Effector CD8-positive, alpha-beta T cell (primary cell): ENCODE data around the gene SIGLEC1.

Source experiments
- DNase-seq: peaks from one replicate; lab custom pipeline; 2025; lab: John Stamatoyannopoulos, UW

Gene SIGLEC1

DNA sequence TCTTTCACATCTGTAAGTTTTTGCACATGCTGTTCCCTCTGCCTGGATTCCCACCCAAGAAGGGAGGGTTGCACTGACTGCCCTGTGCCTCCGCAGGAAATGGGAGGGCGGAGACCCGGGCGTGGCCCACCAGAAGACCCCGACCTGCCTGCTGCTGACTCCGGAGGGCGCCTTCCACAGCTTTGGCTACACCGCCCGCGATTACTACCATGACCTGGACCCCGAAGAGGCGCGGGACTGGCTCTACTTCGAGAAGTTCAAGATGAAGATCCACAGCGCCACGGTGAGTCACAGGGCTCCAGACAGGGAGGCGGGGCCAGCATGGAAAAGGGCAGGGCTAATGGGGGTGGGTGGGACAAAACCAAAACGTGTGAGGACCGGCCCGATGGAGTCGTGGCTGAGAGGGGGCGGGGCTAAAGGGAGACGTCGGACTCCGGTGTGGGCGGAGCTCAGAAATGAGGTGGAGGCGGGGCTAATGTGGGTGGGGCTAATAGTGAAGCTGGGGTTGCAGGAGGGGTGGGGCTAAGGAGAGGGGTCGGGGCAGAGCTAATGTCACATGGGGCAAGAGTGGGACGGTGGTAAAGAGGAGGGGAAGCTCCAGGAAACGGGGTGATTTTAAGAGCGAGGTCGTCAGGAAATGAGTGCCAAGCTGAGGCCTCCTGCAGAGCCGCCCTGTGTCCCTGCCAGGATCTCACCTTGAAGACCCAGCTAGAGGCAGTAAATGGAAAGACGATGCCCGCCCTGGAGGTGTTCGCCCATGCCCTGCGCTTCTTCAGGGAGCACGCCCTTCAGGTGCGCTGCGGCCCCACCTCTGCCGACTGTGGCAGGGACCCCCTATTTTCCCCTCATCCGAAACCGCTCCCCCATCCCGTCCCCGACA lies 32.6 kb upstream of the SIGLEC1 start:
- peak; percentile 68 for DNase-seq

DNA sequence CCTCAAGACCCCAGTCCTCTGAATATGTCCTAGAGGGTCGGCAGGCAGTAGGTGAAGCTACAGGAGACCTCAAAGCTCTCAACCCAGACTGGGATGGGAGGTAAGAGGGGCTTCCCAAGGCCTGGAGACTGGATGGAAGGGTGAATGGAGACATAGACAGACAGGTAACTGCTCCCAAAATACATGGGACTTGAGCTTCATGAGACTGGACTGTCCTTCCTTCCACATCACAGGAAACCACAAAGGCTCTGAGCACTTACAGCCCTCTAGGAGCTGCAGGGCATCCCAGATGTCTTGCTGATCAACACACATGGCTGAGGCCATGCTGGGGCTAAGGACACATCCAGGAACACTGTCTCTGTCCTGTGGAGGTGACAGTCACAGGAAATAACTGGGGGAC lies 31.6 kb upstream of the SIGLEC1 start:
- no peak for DNase-seq

DNA sequence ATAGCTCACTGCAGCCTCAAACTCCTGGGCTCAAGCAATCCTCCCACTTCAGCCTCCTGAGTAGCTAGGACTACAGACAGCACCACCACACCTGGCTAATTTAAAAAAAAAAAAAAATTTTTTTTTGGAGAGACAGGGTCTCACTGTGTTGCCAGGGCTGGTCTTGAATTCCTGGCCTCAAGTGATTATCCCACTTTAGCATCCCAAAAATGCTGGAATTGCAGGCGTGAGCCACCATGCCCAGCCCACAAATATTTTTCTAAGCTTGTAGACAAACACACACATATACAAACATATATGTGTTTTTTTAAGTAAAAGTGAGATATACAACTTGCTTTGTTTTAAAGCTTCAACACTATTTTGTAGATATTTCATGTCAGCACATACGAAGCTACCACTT lies 30.9 kb upstream of the SIGLEC1 start:
- DNase-seq, result no peak

DNA sequence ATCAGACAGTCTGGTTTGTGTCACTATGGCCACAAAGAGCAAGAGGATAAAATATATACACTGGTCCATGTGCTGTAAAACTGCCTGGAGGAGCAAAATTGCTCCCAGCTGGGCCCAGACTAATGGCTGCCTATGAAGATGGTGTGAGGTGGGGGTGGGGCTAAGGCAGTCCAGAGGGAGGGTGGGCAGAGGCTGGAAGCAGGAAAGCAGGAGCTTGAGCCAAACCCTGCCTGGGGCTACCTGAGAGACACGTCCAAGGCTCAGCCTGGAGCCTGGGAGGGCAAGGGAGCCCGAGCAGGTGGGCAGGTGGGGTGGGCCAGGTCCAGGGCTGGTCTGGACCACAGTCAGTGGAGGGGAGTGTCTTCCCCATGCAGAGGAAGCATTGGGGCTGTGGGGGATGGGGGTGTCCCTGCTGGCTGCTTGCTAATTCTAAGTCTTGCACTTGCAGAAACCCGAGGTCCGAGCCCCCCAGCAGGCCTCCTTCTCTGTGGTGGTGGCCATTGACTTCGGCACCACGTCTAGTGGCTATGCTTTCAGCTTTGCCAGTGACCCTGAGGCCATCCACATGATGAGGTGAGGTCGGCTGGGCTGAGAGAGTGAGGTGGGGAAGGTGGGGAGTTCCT lies 29.5 kb upstream of the SIGLEC1 start:
- DNase-seq, result no peak

DNA sequence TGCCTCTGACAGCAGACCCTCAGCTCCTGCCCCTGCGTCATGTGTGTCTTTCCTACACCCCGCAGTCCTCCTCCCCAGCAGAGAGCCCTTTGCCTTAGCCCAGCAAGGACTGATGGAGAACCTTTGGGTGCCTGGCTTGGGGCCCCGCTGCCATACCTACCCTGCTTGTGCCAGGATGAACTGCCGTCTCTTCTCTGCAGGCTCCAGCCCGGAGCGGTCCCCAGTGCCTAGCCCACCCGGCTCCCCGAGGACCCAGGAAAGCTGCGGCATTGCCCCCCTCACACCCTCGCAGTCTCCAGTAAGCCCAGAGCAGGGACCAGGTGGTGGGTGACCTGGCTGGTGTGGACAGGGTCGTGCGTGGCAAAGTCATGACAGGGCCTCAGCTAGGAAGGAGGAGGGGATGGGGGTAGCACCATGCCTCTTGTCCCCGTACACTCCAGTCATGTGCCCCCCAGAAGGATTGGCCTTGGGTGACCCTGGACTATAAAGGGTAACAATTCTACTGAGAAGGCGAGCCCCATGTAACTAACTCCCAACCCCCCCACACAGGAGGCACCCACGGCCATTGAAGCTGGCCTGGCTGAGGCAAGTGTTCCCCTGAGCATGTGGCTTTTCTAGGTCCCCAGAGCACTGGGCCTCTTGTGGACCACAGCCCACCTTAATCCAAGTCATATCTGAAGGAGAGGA lies 28.4 kb upstream of the SIGLEC1 start:
- no peak for DNase-seq

DNA sequence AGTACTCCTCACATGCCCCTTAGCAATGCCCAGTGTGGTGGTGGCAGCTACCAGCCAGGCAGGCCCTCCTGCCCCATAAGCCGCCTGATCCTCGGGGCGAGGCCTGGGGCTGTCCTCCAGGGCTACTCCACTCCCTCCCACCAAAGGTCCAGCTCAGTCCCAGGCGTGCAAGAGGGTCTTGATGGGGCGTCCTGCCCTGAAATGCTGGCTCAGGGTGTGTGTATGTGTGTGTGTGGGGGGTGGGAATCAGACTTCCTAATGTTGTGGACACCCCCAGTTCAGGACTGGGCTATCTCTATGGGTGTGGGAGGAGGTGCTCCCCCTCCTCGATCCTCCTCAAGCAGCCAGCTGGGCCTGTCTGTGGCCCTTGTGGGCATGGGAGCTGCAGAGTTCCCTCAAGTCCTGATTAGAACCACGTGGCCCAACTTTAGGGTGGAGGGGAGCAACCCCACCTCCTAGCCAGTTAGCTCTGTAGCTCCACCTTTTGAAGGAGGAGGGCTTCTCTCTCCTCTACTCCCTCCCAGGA lies 27.6 kb upstream of the SIGLEC1 start:
- no peak for DNase-seq

DNA sequence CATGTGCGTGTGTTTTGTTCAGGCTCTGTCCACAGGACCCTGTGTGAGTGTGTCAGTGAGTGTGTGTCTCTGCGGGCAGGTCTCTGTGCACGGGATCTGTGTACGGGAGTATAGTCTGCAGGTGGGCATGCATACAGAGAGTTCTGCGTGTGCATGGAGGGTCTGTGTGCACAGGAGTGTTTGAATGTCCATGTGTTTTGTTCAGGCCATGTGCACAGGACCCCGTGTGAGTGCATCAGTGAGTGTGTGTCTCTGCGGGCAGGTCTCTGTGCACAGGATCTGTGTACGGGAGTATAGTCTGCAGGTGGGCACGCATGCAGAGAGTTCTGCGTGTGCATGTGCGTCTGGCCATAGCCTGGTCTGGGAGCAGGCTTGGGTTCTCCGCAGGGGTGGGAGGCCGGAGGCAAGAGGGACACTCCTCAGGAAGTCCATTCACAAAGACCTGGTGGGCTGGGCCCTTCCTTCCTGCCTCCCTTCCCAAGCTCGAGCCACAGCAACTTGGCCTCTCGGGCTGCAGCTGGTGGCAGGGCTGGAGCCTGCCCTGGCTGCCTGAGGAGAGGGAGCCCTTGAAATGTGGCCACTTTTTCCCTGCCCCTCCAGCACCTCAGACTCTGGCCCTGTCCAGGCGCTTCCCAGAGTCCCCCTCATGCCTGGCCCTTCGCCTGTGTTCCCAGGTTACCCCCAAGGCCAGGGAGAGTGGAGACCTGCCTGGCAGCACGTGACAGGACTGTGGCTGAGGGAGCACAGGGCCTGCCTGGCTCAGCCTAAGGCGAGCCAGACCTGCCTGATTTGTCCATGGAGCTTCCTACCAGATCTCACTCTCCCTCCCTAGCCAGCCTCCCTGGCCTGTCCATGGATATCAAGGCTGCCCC lies 26.9 kb upstream of the SIGLEC1 start:
- no peak for DNase-seq

DNA sequence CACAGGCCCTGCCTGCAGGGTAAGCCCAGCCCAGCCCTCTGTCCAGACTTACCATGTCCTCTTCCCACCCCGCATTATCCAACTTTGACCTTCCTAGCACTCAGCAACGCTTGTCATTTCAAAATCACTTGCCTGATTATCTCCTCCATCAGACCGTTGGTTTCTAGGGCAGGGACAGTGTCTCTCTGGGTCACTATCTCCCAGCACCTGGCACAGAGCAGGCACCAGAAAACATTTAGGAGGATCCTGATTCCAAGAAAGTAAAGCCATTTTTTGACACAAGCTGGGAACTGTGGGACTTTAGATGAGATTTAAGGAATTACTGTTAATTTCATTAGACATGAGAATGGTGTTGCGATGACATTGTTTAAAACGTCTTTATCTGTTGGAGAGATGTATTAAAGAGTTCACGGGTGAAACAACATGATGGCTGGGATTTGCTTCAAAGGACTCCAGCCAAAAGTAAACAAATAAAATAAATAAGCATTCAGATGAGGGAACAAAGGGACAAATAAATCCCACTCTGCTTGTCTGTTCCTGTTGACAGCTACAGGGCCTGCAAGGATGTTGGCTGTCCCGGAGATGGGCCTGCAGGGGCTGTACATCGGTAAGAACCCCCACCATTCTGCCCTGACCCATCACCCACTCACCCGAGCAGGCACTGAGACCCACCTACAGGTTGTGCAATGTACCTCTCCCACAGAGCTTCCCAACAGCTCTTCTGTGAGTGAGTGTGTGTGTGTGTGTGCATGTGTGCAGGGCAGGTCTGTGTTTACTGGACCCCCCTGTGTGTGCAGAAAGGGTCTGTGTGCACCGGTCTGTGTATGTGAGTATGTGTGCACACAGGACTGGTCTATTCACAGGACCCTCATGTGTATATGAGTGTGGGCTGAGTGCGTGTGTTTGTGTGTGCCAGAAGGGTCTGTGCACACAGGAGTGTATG lies 26.0 kb upstream of the SIGLEC1 start:
- DNase-seq, result no peak

DNA sequence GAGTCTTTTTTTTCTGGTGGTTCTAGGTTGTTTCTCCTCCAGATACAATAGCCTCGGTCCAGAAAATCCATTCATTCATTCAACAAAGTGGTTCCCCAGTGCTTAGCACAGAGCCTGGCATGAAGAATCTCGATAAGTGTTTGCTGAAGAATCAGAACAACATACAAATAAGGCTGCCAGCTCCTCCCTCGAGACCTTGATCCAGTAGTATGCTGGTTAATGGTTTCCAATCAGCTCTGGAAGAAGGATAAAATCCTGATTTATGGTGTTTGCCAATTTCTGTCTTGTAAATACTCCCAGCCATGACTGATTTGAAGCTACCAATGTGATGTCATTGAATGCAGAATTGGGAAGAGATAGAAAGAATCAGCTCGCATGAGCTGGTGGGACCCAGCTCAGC lies 23.4 kb upstream of the SIGLEC1 start:
- no peak for DNase-seq

DNA sequence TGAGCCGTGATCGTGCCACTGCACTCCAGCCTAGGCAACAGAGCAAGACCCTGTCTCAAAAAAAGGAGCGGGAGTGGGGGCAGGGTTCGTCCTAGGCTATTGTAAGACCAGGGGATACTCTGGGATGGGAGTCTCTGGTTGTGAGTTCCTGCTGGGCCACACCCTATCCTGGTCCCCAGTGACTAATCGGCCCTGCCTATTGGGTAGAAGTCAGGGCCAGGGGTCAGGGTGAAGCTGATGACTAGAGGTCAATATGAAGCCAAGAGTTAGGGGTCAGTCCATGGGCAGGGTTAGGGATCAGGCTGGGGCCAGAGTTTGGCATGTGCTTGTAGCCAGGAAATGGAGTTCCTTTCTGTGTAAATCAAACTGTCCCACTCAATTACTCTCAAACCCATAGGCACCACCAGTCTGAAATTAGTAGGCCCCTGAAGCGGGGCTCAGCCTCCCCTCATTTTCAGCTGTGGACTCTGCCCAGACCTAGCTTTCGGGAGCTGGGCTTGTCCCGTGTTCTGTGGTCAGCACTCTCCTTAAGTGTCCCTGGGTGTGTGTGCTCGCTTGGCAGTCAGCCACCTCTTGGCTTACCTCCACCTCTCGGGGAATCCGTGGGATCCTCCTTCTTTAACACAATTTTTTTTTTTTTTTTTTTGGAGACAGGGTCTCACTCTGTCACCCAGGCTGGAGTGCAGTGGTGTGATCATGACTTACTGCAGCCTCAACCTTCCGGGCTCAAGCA lies 21.9 kb upstream of the SIGLEC1 start:
- DNase-seq, result no peak

DNA sequence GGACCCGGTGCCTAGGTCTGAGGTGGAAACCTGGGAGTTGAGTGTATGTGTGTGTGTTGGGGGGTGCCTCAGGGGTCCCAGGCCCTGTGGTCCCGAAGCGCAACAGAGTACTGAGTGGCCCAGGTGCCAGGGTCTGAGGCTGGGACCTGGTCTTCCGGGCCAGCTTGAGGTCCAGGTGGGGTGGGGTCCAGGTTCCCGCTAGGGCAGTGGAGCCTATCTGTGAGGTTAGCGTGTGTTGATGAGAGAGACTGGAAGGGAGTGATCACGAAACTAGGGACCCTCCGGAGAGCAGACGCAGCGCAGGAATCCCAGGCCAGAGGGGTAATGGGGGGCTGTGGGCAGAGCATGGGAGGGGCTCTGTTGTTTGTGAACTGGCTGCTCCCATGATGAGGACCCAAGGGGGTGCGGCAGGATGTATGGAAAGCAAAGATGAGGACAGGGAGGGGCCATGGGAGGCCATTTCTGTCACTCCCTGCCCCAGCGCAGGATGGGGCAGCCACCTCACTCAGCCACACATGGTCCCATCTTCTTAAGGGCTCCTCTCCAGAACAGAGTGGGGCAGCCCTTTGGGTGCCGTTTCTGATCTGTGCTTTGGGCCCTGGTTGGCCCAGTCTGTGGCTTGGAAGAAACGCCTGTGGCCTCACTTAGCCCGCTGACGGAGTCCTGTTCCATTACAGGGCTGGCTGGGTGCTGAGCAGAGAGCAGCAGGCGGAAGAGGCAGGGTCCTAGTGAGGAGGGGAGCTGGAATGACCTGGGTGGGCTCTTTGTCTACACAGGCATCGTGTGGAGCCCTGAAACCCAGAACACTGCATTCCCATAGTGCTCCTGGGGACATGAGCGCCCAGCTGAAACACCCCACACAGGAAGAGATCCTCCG lies 21.0 kb upstream of the SIGLEC1 start:
- DNase-seq, result no peak

DNA sequence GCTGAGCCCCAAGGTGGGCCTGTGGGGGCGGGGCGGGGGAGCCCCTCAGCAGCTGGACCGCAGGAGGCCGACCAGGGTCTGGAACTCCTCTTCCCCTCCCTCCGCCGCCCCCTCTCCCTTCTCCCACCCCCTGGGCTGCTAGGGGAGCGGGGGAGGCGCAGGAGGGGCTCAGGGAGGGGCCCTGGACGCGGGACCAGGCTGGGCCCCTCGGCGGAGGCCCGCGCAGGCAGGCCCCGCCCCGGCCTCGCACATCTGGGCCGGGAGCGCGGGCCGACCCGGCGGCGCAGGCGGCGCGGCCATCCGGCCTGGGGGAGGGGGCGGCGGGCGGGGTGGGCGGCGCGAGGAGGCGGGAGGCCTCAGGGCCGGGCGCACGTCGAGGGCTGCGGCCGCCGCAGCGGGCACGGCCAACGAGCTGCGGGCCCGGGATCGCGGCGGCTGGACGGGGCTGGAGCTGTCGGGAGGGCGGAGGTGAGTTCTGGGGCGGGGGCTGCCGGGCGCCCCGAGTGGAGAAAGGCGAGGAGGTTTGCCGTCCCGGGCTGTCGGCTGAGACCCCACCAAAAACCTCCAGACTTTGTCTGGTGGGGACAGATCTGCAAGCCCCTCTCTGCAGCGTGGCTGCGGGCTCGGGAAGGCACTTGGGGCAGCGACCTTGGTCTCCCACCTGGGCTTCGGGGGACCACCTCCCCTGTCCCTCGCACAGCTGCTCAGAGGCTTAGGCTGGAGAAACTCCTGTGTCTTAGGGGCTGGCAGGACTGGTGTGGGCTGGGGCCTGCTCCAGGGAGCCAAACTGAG lies 20.1 kb upstream of the SIGLEC1 start, which contains the start of gene HSPA12B:
TSS of gene HSPA12B (plus strand) at position 359 of the 792 bp plus-strand sequence. CDS start 5,990 bp downstream, outside the sequence.
- DNase-seq, result no peak

DNA sequence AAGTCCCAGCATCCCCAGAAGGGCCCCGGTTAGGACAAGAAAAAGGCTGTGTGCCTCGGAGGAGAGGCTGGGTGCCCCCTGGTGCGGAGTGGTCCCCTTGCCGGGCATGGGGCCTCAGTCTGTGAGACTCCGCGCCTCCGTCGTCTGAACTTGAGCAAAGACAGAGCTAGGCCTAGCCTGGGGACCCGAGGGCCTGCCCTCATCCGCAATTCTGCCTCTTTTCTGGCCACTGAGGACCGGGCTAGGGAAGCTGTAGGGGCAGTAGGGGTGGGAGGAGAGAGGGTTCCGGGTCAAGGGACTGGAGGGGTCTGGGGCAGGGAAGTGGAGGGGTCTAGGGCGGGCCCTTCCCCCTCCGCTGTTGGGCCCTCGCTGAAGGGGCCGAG lies 19.5 kb upstream of the SIGLEC1 start:
- DNase-seq, result no peak

DNA sequence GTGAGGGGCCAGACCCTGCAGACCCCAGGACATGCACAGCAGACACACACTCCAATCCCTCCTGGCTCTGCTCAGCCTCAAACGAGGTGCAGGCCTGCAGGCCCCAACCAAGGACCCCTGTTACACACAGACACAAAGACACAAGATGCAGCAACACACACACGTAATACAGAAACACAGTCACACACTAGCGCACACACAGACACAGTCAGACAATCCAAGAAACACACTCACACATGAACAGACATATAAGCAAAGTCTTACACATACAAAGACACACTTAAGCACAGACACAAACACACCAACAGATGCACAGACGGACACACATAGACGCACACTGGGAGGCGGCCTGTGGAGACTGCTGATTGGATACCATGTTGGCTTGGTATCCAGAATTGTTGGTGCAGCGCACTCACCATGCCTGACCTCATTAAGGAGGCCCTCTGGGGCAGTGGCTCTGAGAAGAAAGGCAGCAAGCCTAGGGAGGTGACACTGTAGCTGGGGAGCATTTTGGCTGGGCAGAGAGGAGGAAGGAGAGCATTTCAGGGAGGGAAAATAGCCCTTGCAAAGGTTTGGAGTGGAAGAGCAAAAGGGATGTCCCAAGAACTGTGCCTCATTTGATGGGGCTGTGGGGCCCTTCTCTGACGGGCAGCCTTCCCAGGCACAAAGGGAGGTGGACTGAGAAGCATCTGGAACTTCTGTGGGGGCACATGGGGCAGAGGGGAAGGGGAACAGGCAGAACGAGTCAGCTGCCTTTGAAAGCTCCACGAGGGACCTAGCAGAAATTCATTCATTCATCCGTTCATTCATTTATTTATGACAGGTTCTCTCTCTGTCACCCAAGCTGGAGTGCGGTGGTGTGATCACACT lies 18.6 kb upstream of the SIGLEC1 start:
- no peak for DNase-seq

DNA sequence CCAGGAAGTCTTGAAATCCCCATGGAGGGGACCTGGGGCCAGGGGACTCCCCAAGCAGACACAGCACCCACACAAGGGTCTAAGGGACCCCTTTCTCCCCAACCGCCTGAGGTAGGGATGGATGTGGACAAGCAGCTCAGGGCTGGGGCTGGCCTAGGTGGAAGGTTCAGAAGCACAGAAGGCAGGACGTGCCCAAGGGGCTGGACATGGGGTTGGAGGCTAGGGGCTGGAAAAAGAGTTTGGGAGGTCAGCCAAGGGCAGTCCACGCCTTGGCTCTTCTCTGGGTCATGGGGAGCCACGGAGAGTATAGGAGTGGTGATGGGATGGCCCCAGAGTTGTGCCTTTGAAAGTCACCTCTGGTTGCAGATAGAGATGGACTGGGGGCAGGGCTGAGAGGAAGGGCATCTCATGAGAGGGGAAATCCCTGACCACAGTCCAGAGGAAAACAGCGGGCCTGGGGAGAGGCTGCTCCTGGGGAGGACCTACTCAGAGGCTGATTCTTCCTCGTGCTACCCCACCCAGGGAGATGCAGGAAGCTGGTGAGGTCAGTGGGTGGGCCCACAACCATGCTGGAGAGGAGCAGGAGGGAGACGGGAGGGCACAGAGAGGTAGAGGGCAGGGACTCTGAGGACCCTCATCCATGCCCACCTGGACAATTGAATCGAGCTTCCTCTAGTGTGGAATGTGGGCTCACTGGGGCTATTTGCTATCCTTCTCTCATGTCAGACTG lies 17.6 kb upstream of the SIGLEC1 start:
- no peak for DNase-seq

DNA sequence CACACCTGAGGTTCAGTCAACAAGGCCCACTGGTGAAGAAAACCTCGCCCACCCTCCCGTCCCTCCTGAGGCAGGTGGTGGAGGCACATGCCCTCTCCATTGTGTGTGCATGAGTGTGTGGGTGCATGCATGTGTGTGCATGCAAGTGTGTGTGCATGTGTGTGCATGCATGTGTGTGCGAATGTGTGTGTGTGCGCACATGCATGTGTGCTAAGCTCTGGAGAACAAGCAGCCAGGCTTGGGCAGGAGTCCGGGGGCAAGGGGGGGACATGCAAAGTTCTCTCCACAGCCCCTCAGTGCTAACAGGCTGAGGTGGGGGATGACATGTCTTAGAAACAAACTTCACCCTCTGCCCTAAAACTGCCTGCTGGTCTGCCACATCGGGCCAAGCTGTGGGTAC lies 17.0 kb upstream of the SIGLEC1 start:
- no peak for DNase-seq
